HG03097 (cell line): ENCODE results near the gene TCEAL7.

Experiments
- ATAC-seq: cut with Tn5 transposase; IDR thresholded peaks from one replicate; pipeline ENCODE4 v1.9.1; 2021; ENCODE audit not compliant: unreplicated experiment, low FRiP score

TCEAL7 gene

GRCh38 chrX:103363046-103363445, 33.0 kb downstream of the TCEAL7 start:
- ATAC-seq, result no peak

GRCh38 chrX:103367502-103367901, 37.5 kb downstream of the TCEAL7 start:
- ATAC-seq, result no peak

GRCh38 chrX:103369479-103369878, 39.4 kb downstream of the TCEAL7 start:
- no peak for ATAC-seq

- ATAC-seq, result no peak
These were observed 42.8 kb downstream of the TCEAL7 start for GRCh38 chrX:103372886-103373285.

GRCh38 chrX:103373581-103373980, 43.5 kb downstream of the TCEAL7 start:
- ATAC-seq, result no peak

- ATAC-seq, result no peak
These were observed 46.3 kb downstream of the TCEAL7 start, which contains the start of gene BEX3 for GRCh38 chrX:103376118-103376978. Gene BEX3 (plus strand): TSS chrX:103376538. CDS start chrX:103377522, 984 bp downstream.

- ATAC-seq, result no peak
These were observed 46.9 kb downstream of the TCEAL7 start for GRCh38 chrX:103376979-103377324.

GRCh38 chrX:103378990-103379389, 49.0 kb downstream of the TCEAL7 start:
- ATAC-seq, result no peak
